ENCODE measurements around the gene ZNF410. TPM values are rescaled to one million over a fixed set of nuclear protein-coding genes. Genes with fewer than 3 reads are reported as not detected.

ZNF410 gene
- total RNA-seq, 6 donors from 2014 or later, result 23.4 to 80.7 (median 42.5) TPM

GRCh38 chr14:73968885-73969284 is 82.2 kb downstream of the ZNF410 start:
- Histone ChIP-seq H3K4me1 (no peaks in the 10 kb centered on the region), H3K27me3 (no peaks in the 10 kb centered on the region), H3K36me3 (peaks cover 3 to 55% (median 28%) of the 10 kb centered on the region in 4 donors), H3K9me3 (no peaks in the 10 kb centered on the region), H3K27ac (no peak overlapping the region), H3K4me3 (no peak overlapping the region)
- 93 to 98% methylated on average over 2 of the region's 2 CpGs for WGBS, 2 donors
- ATAC-seq (ENCODE audit: low FRiP score in 2 of 2) (no peak), DNase-seq (no peak)
- TF ChIP-seq EP300 (IDR thresholded peaks at IDR 0.05), result no peak
- no peak for TF ChIP-seq POLR2AphosphoS5 (IDR thresholded peaks at IDR 0.05)
- no peak for TF ChIP-seq POLR2A (IDR thresholded peaks at IDR 0.05)

GRCh38 chr14:73973497-73973896 is 86.8 kb downstream of the ZNF410 start:
- H3K27me3 ChIP-seq, result no peaks in the 10 kb centered on the region
- ATAC-seq (ENCODE audit: low FRiP score in 2 of 2) (no peak), DNase-seq (no peak)
- H3K4me1 ChIP-seq, result no peaks in the 10 kb centered on the region
- H3K9me3 ChIP-seq, result no peaks in the 10 kb centered on the region
- H3K36me3 ChIP-seq, result peaks cover 3 to 51% (median 24%) of the 10 kb centered on the region in 4 donors
- no peak overlapping the region for H3K27ac ChIP-seq
- 77 to 79% methylated on average over 2 of the region's 2 CpGs for WGBS, 2 donors
- TF ChIP-seq POLR2A (IDR thresholded peaks at IDR 0.05), result no peak
- TF ChIP-seq EP300 (IDR thresholded peaks at IDR 0.05), result no peak
- TF ChIP-seq POLR2AphosphoS5 (IDR thresholded peaks at IDR 0.05), result no peak
- TF ChIP-seq CTCF (IDR thresholded peaks at IDR 0.05), result no peak
- no peak overlapping the region for H3K4me3 ChIP-seq

GRCh38 chr14:73976125-73976524 is 89.5 kb downstream of the ZNF410 start:
- no peak overlapping the region for H3K27ac ChIP-seq
- no peak overlapping the region for H3K4me3 ChIP-seq
- no peaks in the 10 kb centered on the region for H3K9me3 ChIP-seq
- no peak for TF ChIP-seq POLR2A (IDR thresholded peaks at IDR 0.05)
- no peak for TF ChIP-seq POLR2AphosphoS5 (IDR thresholded peaks at IDR 0.05)
- TF ChIP-seq EP300 (IDR thresholded peaks at IDR 0.05), result no peak
- no peak for TF ChIP-seq CTCF (IDR thresholded peaks at IDR 0.05)
- peaks cover 0 to 30% (median 12%) of the 10 kb centered on the region in 4 donors for H3K36me3 ChIP-seq
- no peaks in the 10 kb centered on the region for H3K27me3 ChIP-seq
- H3K4me1 ChIP-seq, result no peaks in the 10 kb centered on the region
- WGBS, 2 donors, result 74 to 84% methylated on average over 5 to 6 of the region's 6 CpGs
- ATAC-seq (ENCODE audit: low FRiP score in 2 of 2) (no peak), DNase-seq (no peak)

GRCh38 chr14:73977896-73978295 is 91.2 kb downstream of the ZNF410 start:
- ATAC-seq (ENCODE audit: low FRiP score in 2 of 2) (no peak), DNase-seq (no peak)
- WGBS, 2 donors, result 72 to 75% methylated on average over 3 to 4 of the region's 4 CpGs
- H3K9me3 ChIP-seq, result no peaks in the 10 kb centered on the region
- H3K27ac ChIP-seq, result no peak overlapping the region
- H3K4me3 ChIP-seq, result no peak overlapping the region
- TF ChIP-seq EP300 (IDR thresholded peaks at IDR 0.05), result no peak
- no peak for TF ChIP-seq POLR2AphosphoS5 (IDR thresholded peaks at IDR 0.05)
- TF ChIP-seq CTCF (IDR thresholded peaks at IDR 0.05), result no peak
- TF ChIP-seq POLR2A (IDR thresholded peaks at IDR 0.05), result no peak
- H3K27me3 ChIP-seq, result no peaks in the 10 kb centered on the region
- no peaks in the 10 kb centered on the region for H3K4me1 ChIP-seq
- peaks cover 0 to 21% (median 8%) of the 10 kb centered on the region in 4 donors for H3K36me3 ChIP-seq

Small RNA genes within 50 kb of the gene (small RNA-seq; reads per million reads assigned to genes)
- gene AC005520.4, result 0 reads per million in 4 donors
- 0 reads per million in 4 donors for gene RF00019

Other genes starting within 250 kb of the ZNF410 start
- 10 to 100 TPM in 3 of 6 donors, 1 to 10 TPM in 3; 4.2 to 29.8 (median 11.5) TPM for gene DNAL1, start 241.9 kb upstream of the ZNF410 start, total RNA-seq
- gene PNMA1, start 172.5 kb upstream of the ZNF410 start, total RNA-seq, result 10 to 100 TPM in 5 of 6 donors, 1 to 10 TPM in 1; 9.9 to 28.9 (median 15.2) TPM
- gene PTGR2, start 35.0 kb upstream of the ZNF410 start, total RNA-seq, result 10 to 100 TPM in 3 of 6 donors, 1 to 10 TPM in 3; 4.3 to 15.0 (median 8.8) TPM
- gene FAM161B, start 63.2 kb downstream of the ZNF410 start, total RNA-seq, result 1 to 10 TPM; 2.6 to 6.2 (median 4.0) TPM
- gene COQ6, start 63.4 kb downstream of the ZNF410 start, total RNA-seq, result 100 to 1,000 TPM in 1 of 6 donors, 10 to 100 TPM in 5; 16.9 to 108 (median 23.7) TPM
- 10 to 100 TPM in 4 of 6 donors, 1 to 10 TPM in 2; 5.2 to 22.0 (median 12.9) TPM for gene ENTPD5, start 132.4 kb downstream of the ZNF410 start, total RNA-seq
- gene BBOF1, start 132.5 kb downstream of the ZNF410 start, total RNA-seq, result 10 to 100 TPM in 3 of 6 donors, 1 to 10 TPM in 3; 4.4 to 35.1 (median 10.0) TPM
- 10 to 100 TPM; 10.4 to 48.0 (median 30.5) TPM for gene ALDH6A1, start 197.6 kb downstream of the ZNF410 start, total RNA-seq
- gene LIN52, start 198.1 kb downstream of the ZNF410 start, total RNA-seq, result 1 to 10 TPM; 5.8 to 9.7 (median 8.8) TPM